ENCODE results near the gene ETV7.
"Not testable (repeated sequence)": the region's sequence is repeated elsewhere in the genome, so short reads cannot be mapped to it uniquely, and the experiment has no call there.

ETV7 gene

GRCh38 chr6:36387440-36388303 lies at the start of gene ETV7:
ETV7 (minus strand) TSS chr6:36387669; CDS start chr6:36387541, 128 bp downstream.
- DNase-seq (ENCODE audit: low read depth), result peak; percentile 3

GRCh38 chr6:36436466-36436865 lies 49.0 kb upstream of the ETV7 start:
- no peak for DNase-seq (ENCODE audit: low read depth)

- DNase-seq (ENCODE audit: low read depth), result no peak
Observed at GRCh38 chr6:36432151-36432671, 44.7 kb upstream of the ETV7 start.

GRCh38 chr6:36431197-36431596 lies 43.7 kb upstream of the ETV7 start:
- no peak for DNase-seq (ENCODE audit: low read depth)

- no peak for DNase-seq (ENCODE audit: low read depth)
Observed at GRCh38 chr6:36430351-36430750, 42.9 kb upstream of the ETV7 start.

- no peak for DNase-seq (ENCODE audit: low read depth)
Observed at GRCh38 chr6:36428911-36429310, 41.4 kb upstream of the ETV7 start.

GRCh38 chr6:36426622-36427021 lies 39.2 kb upstream of the ETV7 start:
- no peak for DNase-seq (ENCODE audit: low read depth)

- peak; percentile 95 for DNase-seq (ENCODE audit: low read depth)
Observed at GRCh38 chr6:36423101-36423824, 35.8 kb upstream of the ETV7 start.

- DNase-seq (ENCODE audit: low read depth), result no peak
Observed at GRCh38 chr6:36422714-36423100, 35.2 kb upstream of the ETV7 start.

GRCh38 chr6:36419310-36419709 lies 31.8 kb upstream of the ETV7 start:
- no peak for DNase-seq (ENCODE audit: low read depth)

GRCh38 chr6:36418558-36418957 lies 31.1 kb upstream of the ETV7 start:
- no peak for DNase-seq (ENCODE audit: low read depth)

- no peak for DNase-seq (ENCODE audit: low read depth)
Observed at GRCh38 chr6:36414481-36414880, 27.0 kb upstream of the ETV7 start.

GRCh38 chr6:36413489-36414480 lies 26.3 kb upstream of the ETV7 start:
- no peak for DNase-seq (ENCODE audit: low read depth)

GRCh38 chr6:36409718-36410117 lies 22.2 kb upstream of the ETV7 start:
- DNase-seq (ENCODE audit: low read depth), result not testable (repeated sequence)

GRCh38 chr6:36404164-36404563 lies 16.7 kb upstream of the ETV7 start:
- DNase-seq (ENCODE audit: low read depth), result no peak

- no peak for DNase-seq (ENCODE audit: low read depth)
Observed at GRCh38 chr6:36402481-36402880, 15.0 kb upstream of the ETV7 start.

- DNase-seq (ENCODE audit: low read depth), result no peak
Observed at GRCh38 chr6:36399970-36400369, 12.5 kb upstream of the ETV7 start.

- no peak for DNase-seq (ENCODE audit: low read depth)
Observed at GRCh38 chr6:36392621-36393020, 5.2 kb upstream of the ETV7 start.

- no peak for DNase-seq (ENCODE audit: low read depth)
Observed at GRCh38 chr6:36389353-36389752, 1.9 kb upstream of the ETV7 start.

- no peak for DNase-seq (ENCODE audit: low read depth)
Observed at GRCh38 chr6:36386495-36387439, 702 bp downstream of the ETV7 start.

GRCh38 chr6:36384095-36384494 lies 3.4 kb downstream of the ETV7 start:
- DNase-seq (ENCODE audit: low read depth), result no peak
